Transverse colon (tissue), 3 donors: ENCODE measurements around the gene CEACAM16.

ENCODE experiments used
- EP300 ChIP-seq: sonication (generic); formaldehyde crosslinking; IDR thresholded peaks from one replicate; pipeline ENCODE4 v1.6.1; 2017; ENCODE audit warnings: antibody characterized with exemption, low read depth
- TF ChIP-seq, protein P1 (sequence below), 5 experiments: fragments of 200-600 bp in 3 of 5; fragments of 450-650 bp in 2 of 5; sonication (generic) in 3 of 5; IDR thresholded peaks; 1 replicate in 2 of 5; 2 replicates in 3 of 5; pipeline ENCODE4 v1.5.1; 2016 to 2017; ENCODE audit warnings: antibody characterized with exemption in 5 of 5, inconsistent platforms in 3 of 5, mild to moderate bottlenecking in 2 of 5, moderate library complexity in 1 of 5

DNA sequence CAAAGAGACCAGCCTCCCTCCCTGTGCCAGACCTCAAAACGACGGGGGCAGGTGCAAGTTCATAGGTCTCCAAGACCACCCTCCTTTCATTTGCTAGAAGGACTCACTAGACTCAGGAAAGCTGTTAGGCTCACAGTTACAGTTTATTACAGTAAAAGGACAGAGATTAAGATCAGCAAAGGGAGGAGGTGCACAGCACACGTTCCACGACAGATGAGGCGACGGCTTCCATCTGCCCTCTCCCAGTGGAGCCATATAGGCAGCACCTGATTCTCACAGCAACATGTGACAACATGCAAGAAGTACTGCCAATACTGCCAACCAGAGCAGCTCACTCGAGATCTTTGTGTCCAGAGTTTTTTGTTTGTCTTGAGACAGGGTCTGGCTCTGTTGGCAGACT, 37.0 kb upstream of the CEACAM16 start:
- TF ChIP-seq, protein P1, sequence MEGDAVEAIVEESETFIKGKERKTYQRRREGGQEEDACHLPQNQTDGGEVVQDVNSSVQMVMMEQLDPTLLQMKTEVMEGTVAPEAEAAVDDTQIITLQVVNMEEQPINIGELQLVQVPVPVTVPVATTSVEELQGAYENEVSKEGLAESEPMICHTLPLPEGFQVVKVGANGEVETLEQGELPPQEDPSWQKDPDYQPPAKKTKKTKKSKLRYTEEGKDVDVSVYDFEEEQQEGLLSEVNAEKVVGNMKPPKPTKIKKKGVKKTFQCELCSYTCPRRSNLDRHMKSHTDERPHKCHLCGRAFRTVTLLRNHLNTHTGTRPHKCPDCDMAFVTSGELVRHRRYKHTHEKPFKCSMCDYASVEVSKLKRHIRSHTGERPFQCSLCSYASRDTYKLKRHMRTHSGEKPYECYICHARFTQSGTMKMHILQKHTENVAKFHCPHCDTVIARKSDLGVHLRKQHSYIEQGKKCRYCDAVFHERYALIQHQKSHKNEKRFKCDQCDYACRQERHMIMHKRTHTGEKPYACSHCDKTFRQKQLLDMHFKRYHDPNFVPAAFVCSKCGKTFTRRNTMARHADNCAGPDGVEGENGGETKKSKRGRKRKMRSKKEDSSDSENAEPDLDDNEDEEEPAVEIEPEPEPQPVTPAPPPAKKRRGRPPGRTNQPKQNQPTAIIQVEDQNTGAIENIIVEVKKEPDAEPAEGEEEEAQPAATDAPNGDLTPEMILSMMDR (IDR thresholded peaks at IDR 0.05), result no peak
- no peak for TF ChIP-seq EP300
